ENCODE data around the gene AZU1. TPM values are rescaled to one million over a fixed set of nuclear protein-coding genes. Genes with fewer than 3 reads are reported as not detected.
"Not testable (repeated sequence)": the region's sequence is repeated elsewhere in the genome, so short reads cannot be mapped to it uniquely, and the experiment has no call there.

The AZU1 gene
- total RNA-seq, 2 donors from 2014 or later, result 6.9 TPM; not detected in 1

GRCh38 chr19:815079-815774 lies 12.4 kb upstream of the AZU1 start:
- Histone ChIP-seq H3K36me3 (peaks cover 8 to 14% of the 10 kb centered on the region in 2 donors), H3K9me3 (no peaks in the 10 kb centered on the region), H3K4me1 (replicated peaks) (no peaks in the 10 kb centered on the region), H3K4me3 (no peak overlapping the region), H3K27me3 (replicated peaks; ENCODE audit: insufficient read depth) (no peaks in the 10 kb centered on the region), H3K27ac (no peak overlapping the region)
- WGBS, result 87% methylated on average over 32 of the region's 47 CpGs
- no peak for DNase-seq (ENCODE audit: low spot score)
- no peak for TF ChIP-seq CTCF (IDR thresholded peaks at IDR 0.05)
- TF ChIP-seq POLR2A (IDR thresholded peaks at IDR 0.05), result no peak
- no peak for TF ChIP-seq POLR2AphosphoS5 (IDR thresholded peaks at IDR 0.05)
- intact Hi-C loops (cut with DNase I), result no loop called here

GRCh38 chr19:815775-816499 lies 11.7 kb upstream of the AZU1 start:
- H3K27me3 ChIP-seq (replicated peaks; ENCODE audit: insufficient read depth), result no peaks in the 10 kb centered on the region
- no peak overlapping the region for H3K27ac ChIP-seq
- intact Hi-C loops (cut with DNase I), result no loop called here
- no peaks in the 10 kb centered on the region for H3K4me1 ChIP-seq (replicated peaks)
- H3K9me3 ChIP-seq, result no peaks in the 10 kb centered on the region
- 95% methylated on average over 13 of the region's 13 CpGs for WGBS
- DNase-seq (ENCODE audit: low spot score), result no peak
- H3K4me3 ChIP-seq, result no peak overlapping the region
- H3K36me3 ChIP-seq, result peaks cover 2 to 7% of the 10 kb centered on the region in 2 donors
- TF ChIP-seq POLR2AphosphoS5 (IDR thresholded peaks at IDR 0.05) (no peak), POLR2A (IDR thresholded peaks at IDR 0.05) (no peak)

- Histone ChIP-seq H3K4me3 (no peak overlapping the region), H3K9me3 (no peaks in the 10 kb centered on the region), H3K27ac (no peak overlapping the region), H3K4me1 (replicated peaks) (peaks cover 3% of the 10 kb centered on the region), H3K27me3 (replicated peaks; ENCODE audit: insufficient read depth) (no peaks in the 10 kb centered on the region), H3K36me3 (peaks cover 0 to 2% of the 10 kb centered on the region in 2 donors)
- DNase-seq (ENCODE audit: low spot score), result no peak
- intact Hi-C loops (cut with DNase I), result no loop called here
- 95% methylated on average over 2 of the region's 2 CpGs for WGBS
- TF ChIP-seq POLR2A (IDR thresholded peaks at IDR 0.05) (no peak), CTCF (IDR thresholded peaks at IDR 0.05) (no peak), POLR2AphosphoS5 (IDR thresholded peaks at IDR 0.05) (no peak)
These were observed 11.2 kb upstream of the AZU1 start for GRCh38 chr19:816500-816857.

- H3K4me3 ChIP-seq; H3K9me3 ChIP-seq; intact Hi-C loops (cut with DNase I); H3K27me3 ChIP-seq (replicated peaks; ENCODE audit: insufficient read depth); DNase-seq (ENCODE audit: low spot score); H3K36me3 ChIP-seq; H3K27ac ChIP-seq: not testable (repeated sequence)
- 97% methylated on average over 5 of the region's 5 CpGs for WGBS
- peaks cover 12% of the 10 kb centered on the region for H3K4me1 ChIP-seq (replicated peaks)
These were observed 7.4 kb upstream of the AZU1 start for GRCh38 chr19:820212-820611.

GRCh38 chr19:821231-821824 lies 6.3 kb upstream of the AZU1 start:
- intact Hi-C loops (cut with DNase I), result no loop called here
- Histone ChIP-seq H3K4me3 (peak overlapping the region; percentile 19 to 37), H3K27ac (no peak overlapping the region), H3K9me3 (no peaks in the 10 kb centered on the region), H3K36me3 (no peaks in the 10 kb centered on the region), H3K27me3 (replicated peaks; ENCODE audit: insufficient read depth) (peaks cover 4% of the 10 kb centered on the region), H3K4me1 (replicated peaks) (peaks cover 12% of the 10 kb centered on the region)
- TF ChIP-seq CTCF (IDR thresholded peaks at IDR 0.05) (no peak), POLR2A (IDR thresholded peaks at IDR 0.05) (no peak), POLR2AphosphoS5 (IDR thresholded peaks at IDR 0.05) (no peak)
- DNase-seq (ENCODE audit: low spot score), result no peak
- WGBS, result 3% methylated on average over 36 of the region's 64 CpGs

Measured in prostate gland (tissue), 2 donors.